ENCODE results near the gene FOXE3. TPM values are rescaled to one million over a fixed set of nuclear protein-coding genes. Genes with fewer than 3 reads are reported as not detected.
A peak's percentile ranks its signal among the peaks of the same experiment; 100 is the strongest.
"Not testable (repeated sequence)": the region's sequence is repeated elsewhere in the genome, so short reads cannot be mapped to it uniquely, and the experiment has no call there.

Gene FOXE3
- total RNA-seq, 2 donors from 2014 or later = not detected

GRCh38 chr1:47443530-47444296 is 27.6 kb downstream of the FOXE3 start:
- peaks cover 46% of the 10 kb centered on the region for H3K27me3 Mint-ChIP-seq
- H3K4me1 Mint-ChIP-seq = peaks cover 7% of the 10 kb centered on the region
- peak overlapping the region; percentile 75 for H3K4me3 Mint-ChIP-seq
- ATAC-seq (replicated peaks) = no peak
- H3K9me3 Mint-ChIP-seq = no peaks in the 10 kb centered on the region
- peaks cover 5% of the 10 kb centered on the region for H3K36me3 Mint-ChIP-seq (ENCODE audit: low read depth)
- H3K27ac Mint-ChIP-seq = no peak overlapping the region

GRCh38 chr1:47444297-47444561 is 28.1 kb downstream of the FOXE3 start:
- Mint-ChIP-seq H3K4me1 (peaks cover 7% of the 10 kb centered on the region), H3K4me3 (peak overlapping the region; percentile 75), H3K27ac (no peak overlapping the region), H3K27me3 (peaks cover 49% of the 10 kb centered on the region), H3K9me3 (no peaks in the 10 kb centered on the region), H3K36me3 (ENCODE audit: low read depth) (peaks cover 5% of the 10 kb centered on the region)
- ATAC-seq (replicated peaks) = no peak

GRCh38 chr1:47444562-47445465 is 28.7 kb downstream of the FOXE3 start:
- peaks cover 55% of the 10 kb centered on the region for H3K27me3 Mint-ChIP-seq
- peaks cover 5% of the 10 kb centered on the region for H3K36me3 Mint-ChIP-seq (ENCODE audit: low read depth)
- ATAC-seq (replicated peaks) = peak; percentile 79
- no peaks in the 10 kb centered on the region for H3K9me3 Mint-ChIP-seq
- H3K4me3 Mint-ChIP-seq = peak overlapping the region; percentile 75
- no peak overlapping the region for H3K27ac Mint-ChIP-seq
- peaks cover 7% of the 10 kb centered on the region for H3K4me1 Mint-ChIP-seq

GRCh38 chr1:47445823-47446550 is 29.9 kb downstream of the FOXE3 start:
- peaks cover 7% of the 10 kb centered on the region for H3K4me1 Mint-ChIP-seq
- ATAC-seq (replicated peaks) = no peak
- peaks cover 5% of the 10 kb centered on the region for H3K36me3 Mint-ChIP-seq (ENCODE audit: low read depth)
- H3K27me3 Mint-ChIP-seq = peaks cover 65% of the 10 kb centered on the region
- no peak overlapping the region for H3K4me3 Mint-ChIP-seq
- H3K9me3 Mint-ChIP-seq = no peaks in the 10 kb centered on the region
- H3K27ac Mint-ChIP-seq = no peak overlapping the region

- no peak for ATAC-seq (replicated peaks)
- Mint-ChIP-seq H3K9me3 (no peaks in the 10 kb centered on the region), H3K4me3 (no peak overlapping the region), H3K4me1 (peaks cover 7% of the 10 kb centered on the region), H3K36me3 (ENCODE audit: low read depth) (peaks cover 5% of the 10 kb centered on the region), H3K27ac (no peak overlapping the region), H3K27me3 (peaks cover 87% of the 10 kb centered on the region)
These were observed 32.6 kb downstream of the FOXE3 start for GRCh38 chr1:47448462-47449222.

- Mint-ChIP-seq H3K36me3 (ENCODE audit: low read depth) (no peaks in the 10 kb centered on the region), H3K27me3 (peaks cover 79% of the 10 kb centered on the region), H3K4me3 (no peak overlapping the region), H3K27ac (no peak overlapping the region), H3K4me1 (no peaks in the 10 kb centered on the region), H3K9me3 (no peaks in the 10 kb centered on the region)
- no peak for ATAC-seq (replicated peaks)
These were observed 33.9 kb downstream of the FOXE3 start for GRCh38 chr1:47449822-47450552.

GRCh38 chr1:47450606-47451005 is 34.5 kb downstream of the FOXE3 start:
- Mint-ChIP-seq H3K27ac (no peak overlapping the region), H3K4me1 (no peaks in the 10 kb centered on the region), H3K9me3 (no peaks in the 10 kb centered on the region), H3K36me3 (ENCODE audit: low read depth) (no peaks in the 10 kb centered on the region), H3K27me3 (peaks cover 76% of the 10 kb centered on the region), H3K4me3 (no peak overlapping the region)
- ATAC-seq (replicated peaks) = no peak

- H3K9me3 Mint-ChIP-seq = no peaks in the 10 kb centered on the region
- no peak overlapping the region for H3K4me3 Mint-ChIP-seq
- no peaks in the 10 kb centered on the region for H3K4me1 Mint-ChIP-seq
- H3K27me3 Mint-ChIP-seq = peaks cover 58% of the 10 kb centered on the region
- no peaks in the 10 kb centered on the region for H3K36me3 Mint-ChIP-seq (ENCODE audit: low read depth)
- ATAC-seq (replicated peaks) = no peak
- no peak overlapping the region for H3K27ac Mint-ChIP-seq
These were observed 36.3 kb downstream of the FOXE3 start for GRCh38 chr1:47452426-47452825.

- H3K4me1 Mint-ChIP-seq; H3K27ac Mint-ChIP-seq; H3K9me3 Mint-ChIP-seq; H3K36me3 Mint-ChIP-seq (ENCODE audit: low read depth); ATAC-seq (replicated peaks); H3K4me3 Mint-ChIP-seq: not testable (repeated sequence)
- H3K27me3 Mint-ChIP-seq = peaks cover 55% of the 10 kb centered on the region
These were observed 37.8 kb downstream of the FOXE3 start for GRCh38 chr1:47453910-47454309.

- H3K27me3 Mint-ChIP-seq = peaks cover 49% of the 10 kb centered on the region
- no peaks in the 10 kb centered on the region for H3K36me3 Mint-ChIP-seq (ENCODE audit: low read depth)
- no peak overlapping the region for H3K27ac Mint-ChIP-seq
- ATAC-seq (replicated peaks) = no peak
- H3K4me1 Mint-ChIP-seq = no peaks in the 10 kb centered on the region
- no peaks in the 10 kb centered on the region for H3K9me3 Mint-ChIP-seq
- no peak overlapping the region for H3K4me3 Mint-ChIP-seq
These were observed 40.2 kb downstream of the FOXE3 start for GRCh38 chr1:47456250-47456649.

GRCh38 chr1:47457547-47457946 is 41.5 kb downstream of the FOXE3 start:
- not testable (repeated sequence) for H3K9me3 Mint-ChIP-seq; H3K4me1 Mint-ChIP-seq; H3K4me3 Mint-ChIP-seq; ATAC-seq (replicated peaks); H3K27ac Mint-ChIP-seq; H3K36me3 Mint-ChIP-seq (ENCODE audit: low read depth)
- peaks cover 50% of the 10 kb centered on the region for H3K27me3 Mint-ChIP-seq

- H3K36me3 Mint-ChIP-seq (ENCODE audit: low read depth) = no peaks in the 10 kb centered on the region
- H3K27me3 Mint-ChIP-seq = peaks cover 56% of the 10 kb centered on the region
- no peaks in the 10 kb centered on the region for H3K9me3 Mint-ChIP-seq
- H3K4me1 Mint-ChIP-seq = no peaks in the 10 kb centered on the region
- H3K4me3 Mint-ChIP-seq = no peak overlapping the region
- no peak overlapping the region for H3K27ac Mint-ChIP-seq
- ATAC-seq (replicated peaks) = no peak
These were observed 43.2 kb downstream of the FOXE3 start for GRCh38 chr1:47459253-47459788.

GRCh38 chr1:47460040-47460439 is 44.0 kb downstream of the FOXE3 start:
- Mint-ChIP-seq H3K36me3 (ENCODE audit: low read depth) (no peaks in the 10 kb centered on the region), H3K4me1 (no peaks in the 10 kb centered on the region), H3K27ac (no peak overlapping the region), H3K27me3 (peaks cover 54% of the 10 kb centered on the region), H3K4me3 (no peak overlapping the region), H3K9me3 (no peaks in the 10 kb centered on the region)
- ATAC-seq (replicated peaks) = no peak

All from activated T-helper 17 cell treated with anti-CD3 and anti-CD28 coated beads, Interleukin-2, amount 50 U/mL, for 72 hours (primary cell).